Mesenchymal stem cell (in vitro differentiated cells and primary cell): ENCODE measurements around the gene DNAL1.

ENCODE experiments used
- DNase-seq: peaks from one replicate; pipeline ENCODE4 v3.0.0-alpha.2; 2013
- H2AFZ ChIP-seq: one replicate; pipeline ENCODE4 v1.6.1; 2013; ENCODE audit warnings: low read depth, mild to moderate bottlenecking, control low read depth, inconsistent platforms, low read length, moderate library complexity
- H2AK5ac ChIP-seq: 2 replicates; pipeline ENCODE4 v1.6.1; 2013; ENCODE audit warnings: low read length, moderate library complexity, mild to moderate bottlenecking, inconsistent platforms; ENCODE audit not compliant: severe bottlenecking
- H2BK120ac ChIP-seq: one replicate; pipeline ENCODE4 v1.6.1; 2013; ENCODE audit warnings: low read depth, mild to moderate bottlenecking, inconsistent platforms, low read length, moderate library complexity
- H2BK12ac ChIP-seq, 2 experiments: one replicate each; pipeline ENCODE4 v1.6.1; 2013; ENCODE audit warnings: inconsistent platforms in 2 of 2, low read length in 2 of 2, mild to moderate bottlenecking in 2 of 2, moderate library complexity in 2 of 2, control low read depth in 1 of 2
- H2BK15ac ChIP-seq: one replicate; pipeline ENCODE4 v1.6.1; 2013; ENCODE audit warnings: mild to moderate bottlenecking, low read depth, inconsistent platforms; ENCODE audit not compliant: poor library complexity, severe bottlenecking
- H2BK5ac ChIP-seq: 2 replicates; pipeline ENCODE4 v1.6.1; 2013; ENCODE audit warnings: low read depth, mild to moderate bottlenecking, low read length, control low read depth, inconsistent platforms; ENCODE audit not compliant: poor library complexity, severe bottlenecking
- H3K14ac ChIP-seq, 2 experiments: one replicate each; pipeline ENCODE4 v1.6.1; 2013; ENCODE audit warnings: inconsistent platforms in 2 of 2, low read length in 2 of 2, control low read depth in 1 of 2, mild to moderate bottlenecking in 1 of 2, moderate library complexity in 1 of 2
- H3K18ac ChIP-seq, 2 experiments: one replicate each; pipeline ENCODE4 v1.6.1; 2013; ENCODE audit warnings: inconsistent platforms in 2 of 2, low read length in 2 of 2, control low read depth in 1 of 2, low read depth in 1 of 2, mild to moderate bottlenecking in 1 of 2
- H3K23ac ChIP-seq, 2 experiments: one replicate each; pipeline ENCODE4 v1.6.1; 2013; ENCODE audit warnings: inconsistent platforms in 2 of 2, low read length in 2 of 2, mild to moderate bottlenecking in 2 of 2, moderate library complexity in 2 of 2, control low read depth in 1 of 2
- H3K27ac ChIP-seq: 2 replicates; pipeline ENCODE4 v1.5.1; 2013; ENCODE audit warnings: mild to moderate bottlenecking, moderate library complexity, low read length, control low read depth, inconsistent platforms; ENCODE audit not compliant: poor library complexity, severe bottlenecking
- H3K27me3 ChIP-seq, 2 experiments: 2 replicates each; pipeline versions ENCODE4 v1.6.1 to v1.7.0; 2013; ENCODE audit warnings: low read length in 2 of 2, mild to moderate bottlenecking in 2 of 2, moderate library complexity in 2 of 2, control low read depth in 1 of 2, inconsistent platforms in 1 of 2; ENCODE audit not compliant: control insufficient read depth in 1 of 2, insufficient read depth in 1 of 2
- H3K36me3 ChIP-seq, 2 experiments: 2 replicates each; pipeline versions ENCODE4 v1.6.1 to v1.7.0; 2013; ENCODE audit warnings: low read length in 2 of 2, control low read depth in 1 of 2, inconsistent platforms in 1 of 2, low read depth in 1 of 2, mild to moderate bottlenecking in 1 of 2; ENCODE audit not compliant: insufficient read depth in 2 of 2, control insufficient read depth in 1 of 2
- H3K4ac ChIP-seq, 2 experiments: one replicate each; pipeline ENCODE4 v1.6.1; 2013; ENCODE audit warnings: inconsistent platforms in 2 of 2, low read length in 2 of 2, mild to moderate bottlenecking in 2 of 2, moderate library complexity in 2 of 2, control low read depth in 1 of 2, low read depth in 1 of 2
- H3K4me1 ChIP-seq: 2 replicates; pipeline ENCODE4 v1.6.1; 2013; ENCODE audit warnings: low read depth, low read length, control low read depth; ENCODE audit not compliant: control insufficient read depth, insufficient read depth
- H3K4me2 ChIP-seq: 2 replicates; pipeline ENCODE4 v1.6.1; 2013; ENCODE audit warnings: low read length, mild to moderate bottlenecking, inconsistent platforms; ENCODE audit not compliant: poor library complexity, severe bottlenecking
- H3K4me3 ChIP-seq, 2 experiments: 2 replicates each; pipeline versions ENCODE4 v1.5.1 to v1.7.0; 2013; ENCODE audit warnings: low read length in 2 of 2, mild to moderate bottlenecking in 2 of 2, control low read depth in 1 of 2, low read depth in 1 of 2; ENCODE audit not compliant: insufficient read depth in 1 of 2
- H3K79me1 ChIP-seq: replicated peaks from 2 replicates; pipeline ENCODE4 v1.6.1; 2013; ENCODE audit warnings: mild to moderate bottlenecking, control low read depth, low read length, inconsistent platforms; ENCODE audit not compliant: poor library complexity, severe bottlenecking
- H3K9ac ChIP-seq: 2 replicates; pipeline ENCODE4 v1.7.0; 2013; ENCODE audit warnings: mild to moderate bottlenecking, low read length, moderate library complexity
- H3K9me3 ChIP-seq: 2 replicates; pipeline ENCODE4 v1.7.0; 2013; ENCODE audit warnings: mild to moderate bottlenecking, low read length; ENCODE audit not compliant: control insufficient read depth
- H4K8ac ChIP-seq: one replicate; pipeline ENCODE4 v1.6.1; 2013; ENCODE audit warnings: inconsistent platforms, mild to moderate bottlenecking, low read length, moderate library complexity
- H4K91ac ChIP-seq: one replicate; pipeline ENCODE4 v1.6.1; 2013; ENCODE audit warnings: mild to moderate bottlenecking, low read length, inconsistent platforms
- WGBS: methylation state at CpG from one replicate; pipeline ENCODE4 v1.1.7; 2013; ENCODE audit warnings: mixed read lengths; 5-methylcytosine and 5-hydroxymethylcytosine counted together

The DNAL1 gene

DNA sequence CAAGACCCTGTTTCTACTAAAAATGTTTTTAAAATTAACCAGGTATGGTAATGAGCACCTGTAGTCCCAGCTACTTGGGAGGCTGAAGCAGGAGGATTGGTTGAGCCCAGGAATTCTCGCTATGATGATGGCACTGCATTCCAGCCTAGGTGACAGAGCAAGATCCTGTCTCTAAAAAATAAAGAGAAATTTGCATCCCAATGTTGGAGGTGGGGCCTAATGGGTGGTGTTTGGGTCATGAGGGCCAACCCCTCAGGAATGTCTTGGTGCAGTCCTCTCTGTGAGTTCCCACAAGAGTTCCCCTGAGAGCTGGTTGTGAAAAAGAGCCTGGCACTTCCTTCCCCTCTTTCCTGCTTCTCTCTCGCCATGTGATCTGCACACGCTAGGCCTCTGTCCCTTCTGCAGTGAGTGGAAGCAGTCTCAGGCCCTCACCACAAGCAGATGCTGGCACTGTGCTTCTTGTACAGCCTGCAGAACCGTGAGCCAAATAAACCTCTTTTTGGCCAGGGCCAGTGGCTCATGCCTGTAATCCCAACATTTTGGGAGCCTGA is 21.2 kb upstream of the DNAL1 start:
- H3K9me3 ChIP-seq = no peaks in the 10 kb centered on the region
- H3K9ac ChIP-seq = no peak overlapping the region
- H3K4me1 ChIP-seq = peaks cover 1% of the 10 kb centered on the region
- H3K79me1 ChIP-seq = no peaks in the 10 kb centered on the region
- H3K36me3 ChIP-seq = no peaks in the 10 kb centered on the region
- H4K8ac ChIP-seq = no peak overlapping the region
- H3K4ac ChIP-seq = no peak overlapping the region
- no peak overlapping the region for H2AK5ac ChIP-seq
- WGBS = 90% methylated on average over 4 of the region's 4 CpGs
- no peak overlapping the region for H2BK12ac ChIP-seq
- H4K91ac ChIP-seq = no peak overlapping the region
- no peak overlapping the region for H3K18ac ChIP-seq
- no peak overlapping the region for H3K4me3 ChIP-seq
- H3K27ac ChIP-seq = no peak overlapping the region
- peaks cover 0 to 4% of the 10 kb centered on the region in 2 experiments for H3K27me3 ChIP-seq
- no peak overlapping the region for H2BK15ac ChIP-seq
- no peak for DNase-seq
- H3K4me2 ChIP-seq = no peak overlapping the region
- no peak overlapping the region for H2AFZ ChIP-seq
- no peak overlapping the region for H2BK5ac ChIP-seq
- H3K14ac ChIP-seq = no peak overlapping the region
- H3K23ac ChIP-seq = no peak overlapping the region
- no peak overlapping the region for H2BK120ac ChIP-seq

DNA sequence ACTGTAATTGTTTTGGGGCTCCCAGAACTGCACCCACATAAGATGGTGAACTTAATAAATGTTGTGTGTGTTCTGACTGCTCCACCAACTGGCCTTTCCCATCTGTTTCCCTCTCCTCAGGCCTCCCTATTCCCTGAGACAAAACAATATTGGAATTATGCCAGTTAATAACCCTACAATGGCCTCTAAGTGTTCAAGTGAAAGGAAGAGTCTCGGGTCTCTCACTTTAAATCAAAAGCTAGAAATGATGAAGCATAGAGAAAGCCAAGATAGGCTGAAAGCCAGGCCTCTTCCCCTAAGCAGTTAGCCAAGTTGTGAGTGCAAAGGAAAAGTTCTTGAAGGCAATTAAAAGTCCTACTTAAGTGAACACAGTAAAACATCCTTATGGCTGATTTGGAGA is 19.1 kb upstream of the DNAL1 start:
- no peak overlapping the region for H4K91ac ChIP-seq
- no peak overlapping the region for H3K4me3 ChIP-seq
- H2BK15ac ChIP-seq = no peak overlapping the region
- H3K4me1 ChIP-seq = peaks cover 1% of the 10 kb centered on the region
- no peaks in the 10 kb centered on the region for H3K36me3 ChIP-seq
- no peak overlapping the region for H2BK5ac ChIP-seq
- no peak overlapping the region for H3K23ac ChIP-seq
- H4K8ac ChIP-seq = no peak overlapping the region
- no peak overlapping the region for H3K4me2 ChIP-seq
- H2AFZ ChIP-seq = no peak overlapping the region
- WGBS = 87% methylated on average over 1 of the region's 1 CpG
- H2AK5ac ChIP-seq = no peak overlapping the region
- no peak overlapping the region for H2BK12ac ChIP-seq
- peaks cover 0 to 4% of the 10 kb centered on the region in 2 experiments for H3K27me3 ChIP-seq
- H3K79me1 ChIP-seq = no peaks in the 10 kb centered on the region
- no peak overlapping the region for H2BK120ac ChIP-seq
- no peaks in the 10 kb centered on the region for H3K9me3 ChIP-seq
- H3K18ac ChIP-seq = no peak overlapping the region
- DNase-seq = no peak
- no peak overlapping the region for H3K4ac ChIP-seq
- no peak overlapping the region for H3K9ac ChIP-seq
- H3K14ac ChIP-seq = no peak overlapping the region
- H3K27ac ChIP-seq = no peak overlapping the region

GRCh38 chr14:73627151-73627558 is 17.6 kb upstream of the DNAL1 start:
- Histone ChIP-seq H3K4me1 (no peaks in the 10 kb centered on the region), H3K14ac (no peak overlapping the region), H2AK5ac (no peak overlapping the region), H2BK15ac (no peak overlapping the region), H3K23ac (no peak overlapping the region), H2BK12ac (no peak overlapping the region), H3K36me3 (no peaks in the 10 kb centered on the region), H4K8ac (no peak overlapping the region), H3K4me2 (no peak overlapping the region), H2BK5ac (no peak overlapping the region), H3K4me3 (no peak overlapping the region), H3K79me1 (no peaks in the 10 kb centered on the region), H3K9me3 (no peaks in the 10 kb centered on the region), H2AFZ (no peak overlapping the region), H4K91ac (no peak overlapping the region), H3K27ac (no peak overlapping the region), H3K18ac (no peak overlapping the region), H3K9ac (no peak overlapping the region), H2BK120ac (no peak overlapping the region), H3K27me3 (no peaks in the 10 kb centered on the region), H3K4ac (no peak overlapping the region)
- no peak for DNase-seq
- 91% methylated on average over 1 of the region's 2 CpGs for WGBS

- Histone ChIP-seq H3K23ac (no peak overlapping the region), H2BK5ac (no peak overlapping the region), H3K9ac (no peak overlapping the region), H3K4me1 (peaks cover 12% of the 10 kb centered on the region), H4K91ac (no peak overlapping the region), H2BK12ac (no peak overlapping the region), H3K27me3 (no peaks in the 10 kb centered on the region), H3K9me3 (no peaks in the 10 kb centered on the region), H2AK5ac (no peak overlapping the region), H4K8ac (no peak overlapping the region), H3K79me1 (no peaks in the 10 kb centered on the region), H3K14ac (no peak overlapping the region), H3K27ac (no peak overlapping the region), H2AFZ (no peak overlapping the region), H3K4me3 (no peak overlapping the region), H2BK15ac (no peak overlapping the region), H3K4me2 (no peak overlapping the region), H3K4ac (no peak overlapping the region), H2BK120ac (no peak overlapping the region), H3K18ac (no peak overlapping the region), H3K36me3 (no peaks in the 10 kb centered on the region)
- WGBS = 89% methylated on average over 10 of the region's 10 CpGs
- DNase-seq = no peak
Measured at GRCh38 chr14:73630009-73630780, 14.6 kb upstream of the DNAL1 start.
